BJ (cell line): Measurements from ENCODE around the gene PMEPA1. TPM values are rescaled to one million over a fixed set of nuclear protein-coding genes. Genes with fewer than 3 reads are reported as not detected.

Experiments
- CTCF ChIA-PET: fragments of 350-600 bp; formaldehyde crosslinking; extraction: SDS; loops from one replicate; lab custom pipeline; 2021; ENCODE audit warnings: antibody characterized with exemption, inconsistent platforms; lab: Yijun Ruan, JAX
- POLR2A ChIA-PET: fragments of 300-600 bp; sonication (Branson Sonifier 250); formaldehyde crosslinking; extraction: SDS; loops from one replicate; lab custom pipeline; 2021; ENCODE audit warnings: antibody characterized with exemption; lab: Charles Lee
- DNase-seq: peaks from one replicate; pipeline ENCODE4 v3.0.0-alpha.2; 2011; ENCODE audit warnings: low read depth
- H3K27me3 ChIP-seq: 2 replicates; pipeline ENCODE4 v1.6.0; 2011; ENCODE audit warnings: low read length; ENCODE audit not compliant: control insufficient read depth, insufficient read depth
- H3K36me3 ChIP-seq: 2 replicates; pipeline ENCODE4 v1.5.1; 2011; ENCODE audit warnings: low read length; ENCODE audit not compliant: control insufficient read depth, insufficient read depth
- H3K4me3 ChIP-seq: 2 replicates; pipeline ENCODE4 v1.5.1; 2011; ENCODE audit warnings: low read depth, mild to moderate bottlenecking, control low read depth, low read length
- polyA plus RNA-seq: library from polyadenylated mRNA; depleted of rRNA; stranded (reverse); fragments of >200 nt; gene quantifications from 2 replicates; pipeline ENCODE4 v1.2.3, GENCODE V29; 2011
- TF ChIP-seq, protein P1 (sequence below): IDR thresholded peaks from 2 replicates; pipeline ENCODE4 v1.5.1; 2011; ENCODE audit warnings: low read depth, mild to moderate bottlenecking, control low read depth, inconsistent platforms, low read length, moderate library complexity; ENCODE audit not compliant: insufficient read depth

The PMEPA1 gene
- polyA plus RNA-seq, 1 experiment, result 5.0 TPM

DNA sequence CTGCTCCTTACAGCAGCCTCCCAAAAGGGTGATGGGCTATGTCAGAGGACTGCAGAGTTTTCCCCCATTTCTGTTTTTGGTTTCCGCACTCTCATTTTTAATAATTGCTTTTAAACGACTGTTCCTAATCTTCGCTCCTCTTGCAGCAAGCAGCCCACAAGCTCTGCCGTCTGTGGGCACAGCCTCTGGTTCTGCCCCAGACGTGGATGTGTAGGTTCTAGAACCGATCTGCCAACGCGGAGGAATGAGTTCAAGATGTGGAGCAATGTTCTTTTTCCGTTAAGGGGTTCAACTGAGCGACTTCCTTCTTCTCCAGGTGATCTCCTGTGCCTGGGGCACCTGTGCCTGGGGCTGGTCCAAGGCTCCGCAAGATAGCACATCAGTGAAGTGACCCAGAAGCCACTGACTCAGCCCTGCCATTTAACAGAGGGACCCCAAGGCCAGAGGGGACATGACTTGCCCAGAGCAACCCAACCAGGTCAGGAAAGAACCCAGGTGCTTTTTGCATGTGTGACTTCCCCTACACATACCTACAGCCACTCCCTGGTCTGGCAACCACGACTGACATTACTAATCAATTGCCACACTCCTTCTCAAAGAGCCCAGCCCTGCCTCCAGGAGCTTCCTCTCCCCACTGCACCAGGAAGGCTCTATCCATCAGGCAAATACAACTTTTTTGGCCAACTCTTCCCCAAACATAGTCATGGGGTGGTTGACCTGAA lies 22.7 kb downstream of the PMEPA1 start:
- CTCF ChIA-PET, result interaction anchor here (1.0 kb wide), 1 partner anchor 400 kb away, joined by 4 read pairs; no protein-coding TSS in a partner anchor
- DNase-seq, result no peak
- TF ChIP-seq, protein P1, sequence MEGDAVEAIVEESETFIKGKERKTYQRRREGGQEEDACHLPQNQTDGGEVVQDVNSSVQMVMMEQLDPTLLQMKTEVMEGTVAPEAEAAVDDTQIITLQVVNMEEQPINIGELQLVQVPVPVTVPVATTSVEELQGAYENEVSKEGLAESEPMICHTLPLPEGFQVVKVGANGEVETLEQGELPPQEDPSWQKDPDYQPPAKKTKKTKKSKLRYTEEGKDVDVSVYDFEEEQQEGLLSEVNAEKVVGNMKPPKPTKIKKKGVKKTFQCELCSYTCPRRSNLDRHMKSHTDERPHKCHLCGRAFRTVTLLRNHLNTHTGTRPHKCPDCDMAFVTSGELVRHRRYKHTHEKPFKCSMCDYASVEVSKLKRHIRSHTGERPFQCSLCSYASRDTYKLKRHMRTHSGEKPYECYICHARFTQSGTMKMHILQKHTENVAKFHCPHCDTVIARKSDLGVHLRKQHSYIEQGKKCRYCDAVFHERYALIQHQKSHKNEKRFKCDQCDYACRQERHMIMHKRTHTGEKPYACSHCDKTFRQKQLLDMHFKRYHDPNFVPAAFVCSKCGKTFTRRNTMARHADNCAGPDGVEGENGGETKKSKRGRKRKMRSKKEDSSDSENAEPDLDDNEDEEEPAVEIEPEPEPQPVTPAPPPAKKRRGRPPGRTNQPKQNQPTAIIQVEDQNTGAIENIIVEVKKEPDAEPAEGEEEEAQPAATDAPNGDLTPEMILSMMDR, result no peak
- POLR2A ChIA-PET, result no interaction called here
- Histone ChIP-seq H3K27me3 (no peaks in the 10 kb centered on the region), H3K36me3 (no peaks in the 10 kb centered on the region), H3K4me3 (no peak overlapping the region)

DNA sequence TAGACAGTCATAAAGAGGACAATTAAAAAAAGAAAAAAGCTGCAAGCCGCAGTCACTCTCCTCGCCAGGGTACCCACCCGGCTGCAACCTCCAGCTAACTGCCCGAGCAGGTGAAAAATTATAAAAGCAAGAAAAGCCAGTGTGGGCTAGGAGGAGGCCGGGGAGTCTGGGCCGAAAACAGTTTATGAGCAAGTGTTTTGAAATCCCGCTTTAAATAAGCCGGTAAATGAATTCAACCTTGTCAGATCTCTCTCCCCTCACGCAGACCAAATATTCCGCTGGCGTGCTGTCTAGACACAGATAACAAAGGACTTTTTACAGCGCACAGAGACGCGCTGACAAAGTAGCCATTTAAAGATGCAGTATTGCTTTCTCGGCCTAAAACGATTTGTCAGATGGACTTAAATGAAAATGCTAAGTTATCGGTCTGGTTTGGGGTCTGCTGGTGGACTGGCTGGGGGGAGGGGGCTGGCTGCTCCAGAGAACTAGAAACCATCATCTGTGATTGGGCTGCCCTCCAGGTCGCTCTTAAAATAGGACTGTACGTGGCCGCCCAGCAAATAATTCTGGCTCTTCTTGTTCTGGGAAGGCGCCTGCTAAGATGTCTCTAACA lies 24.6 kb downstream of the PMEPA1 start:
- TF ChIP-seq, protein P1, result no peak
- no peaks in the 10 kb centered on the region for H3K36me3 ChIP-seq
- POLR2A ChIA-PET, result no interaction called here
- no peak for DNase-seq
- H3K4me3 ChIP-seq, result no peak overlapping the region
- CTCF ChIA-PET, result interaction anchor here (1.2 to 1.8 kb wide), 2 partner anchors 9 to 12 kb away, joined by 4 read pairs; no protein-coding TSS in a partner anchor
- H3K27me3 ChIP-seq, result no peaks in the 10 kb centered on the region

DNA sequence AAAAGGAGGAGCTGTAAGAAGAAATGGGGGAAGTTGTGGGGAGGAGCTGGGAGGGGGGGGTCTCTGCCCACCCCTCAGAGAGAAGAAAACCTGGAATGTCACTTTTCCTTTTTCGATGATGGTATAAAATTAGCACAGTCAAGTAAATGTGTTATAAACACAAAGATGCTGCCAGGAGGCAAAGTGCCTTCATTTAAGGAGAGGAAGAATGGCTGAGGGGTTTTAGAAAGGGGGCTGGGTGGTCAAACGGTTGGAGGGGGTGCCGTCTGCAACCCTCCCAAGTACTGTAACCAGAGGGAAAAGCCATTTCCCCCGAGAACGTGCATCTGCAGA lies 25.0 kb downstream of the PMEPA1 start:
- no peaks in the 10 kb centered on the region for H3K27me3 ChIP-seq
- H3K4me3 ChIP-seq, result no peak overlapping the region
- ChIA-PET CTCF (interaction anchor here (1.2 to 1.8 kb wide), 2 partner anchors 9 to 12 kb away, joined by 4 read pairs; no protein-coding TSS in a partner anchor), POLR2A (no interaction called here)
- no peaks in the 10 kb centered on the region for H3K36me3 ChIP-seq
- TF ChIP-seq, protein P1, result no peak
- DNase-seq, result no peak

DNA sequence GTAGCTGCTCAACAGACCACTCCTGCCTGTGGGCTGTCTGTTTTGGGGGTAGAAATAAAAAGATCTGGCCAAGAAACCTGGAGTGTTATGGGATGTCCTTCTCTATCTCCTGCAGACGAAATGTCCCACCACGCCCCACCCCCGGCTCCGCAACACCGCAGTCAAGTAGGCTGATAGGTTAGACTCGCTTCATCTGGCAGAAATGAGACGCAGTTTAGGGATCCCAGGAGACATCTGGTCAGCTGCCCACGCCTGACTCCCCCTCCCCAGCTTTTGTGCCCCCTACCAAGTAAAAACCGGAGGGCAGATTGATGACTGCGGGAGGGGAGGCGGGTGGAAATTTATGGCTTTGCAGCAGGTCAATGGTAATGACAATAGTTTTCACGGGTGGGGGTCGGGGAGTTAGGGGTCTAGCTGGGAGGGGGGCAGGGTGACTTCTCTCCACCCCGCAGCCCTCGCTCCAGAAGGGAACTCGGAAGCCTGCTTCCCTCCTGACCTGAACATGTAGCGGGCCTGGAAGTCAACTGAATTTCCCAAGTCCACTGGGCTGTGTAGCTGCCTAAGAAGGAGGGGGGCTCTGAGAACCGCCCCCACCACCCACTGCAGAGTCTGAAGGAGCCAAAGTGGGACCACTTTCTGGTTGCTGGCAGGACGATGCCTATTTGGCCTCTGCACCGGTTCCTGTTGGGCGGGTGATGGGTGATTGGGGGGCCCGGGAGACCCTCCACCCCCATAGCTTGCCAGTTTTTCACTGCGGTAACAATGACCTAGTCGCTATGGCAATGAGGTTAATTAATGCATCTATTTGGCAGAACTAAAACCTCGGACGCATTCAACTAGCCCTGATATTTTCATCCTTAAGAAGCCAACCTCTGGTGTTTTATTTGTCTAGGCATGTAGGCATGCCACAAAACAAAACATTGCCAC lies 25.7 kb downstream of the PMEPA1 start:
- ChIA-PET POLR2A (no interaction called here), CTCF (interaction anchor here (1.1 to 1.8 kb wide), 3 partner anchors 10 to 30 kb away, joined by 3 to 4 read pairs (median 4); no protein-coding TSS in a partner anchor)
- no peak overlapping the region for H3K4me3 ChIP-seq
- H3K36me3 ChIP-seq, result no peaks in the 10 kb centered on the region
- no peak for DNase-seq
- no peaks in the 10 kb centered on the region for H3K27me3 ChIP-seq
- TF ChIP-seq, protein P1, result no peak
